Pons (tissue), 1 donor: ENCODE results near the gene ID3.
A peak's percentile ranks its signal among the peaks of the same experiment; 100 is the strongest.
"Not testable (repeated sequence)": the region's sequence is repeated elsewhere in the genome, so short reads cannot be mapped to it uniquely, and the experiment has no call there.

Source experiments
- DNase-seq: peaks from one replicate; pipeline ENCODE4 v3.0.0-alpha.2; 2016; ENCODE audit warnings: low spot score

The ID3 gene

DNA sequence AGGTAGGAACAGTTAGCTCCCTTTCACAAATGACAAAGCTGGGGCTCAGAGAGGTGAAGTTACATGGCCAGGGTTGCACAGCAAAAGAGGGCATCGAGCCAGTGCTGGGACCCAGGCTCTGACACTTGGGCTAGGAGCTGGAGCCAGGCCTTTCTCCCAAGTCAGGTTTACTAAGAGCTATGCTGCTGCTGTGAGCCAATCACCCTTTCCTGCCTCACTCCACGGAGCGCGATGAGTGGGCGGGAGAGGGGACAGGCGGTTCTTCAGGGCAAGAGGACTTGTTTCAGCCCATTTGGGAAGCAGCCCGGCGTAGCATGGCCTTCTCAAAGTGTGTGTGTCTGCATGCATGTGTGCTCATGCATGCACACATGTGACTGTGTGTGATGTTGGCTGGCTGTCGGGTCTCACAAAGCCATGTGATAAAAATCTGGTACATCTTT, 10.6 kb downstream of the ID3 start:
- no peak for DNase-seq

DNA sequence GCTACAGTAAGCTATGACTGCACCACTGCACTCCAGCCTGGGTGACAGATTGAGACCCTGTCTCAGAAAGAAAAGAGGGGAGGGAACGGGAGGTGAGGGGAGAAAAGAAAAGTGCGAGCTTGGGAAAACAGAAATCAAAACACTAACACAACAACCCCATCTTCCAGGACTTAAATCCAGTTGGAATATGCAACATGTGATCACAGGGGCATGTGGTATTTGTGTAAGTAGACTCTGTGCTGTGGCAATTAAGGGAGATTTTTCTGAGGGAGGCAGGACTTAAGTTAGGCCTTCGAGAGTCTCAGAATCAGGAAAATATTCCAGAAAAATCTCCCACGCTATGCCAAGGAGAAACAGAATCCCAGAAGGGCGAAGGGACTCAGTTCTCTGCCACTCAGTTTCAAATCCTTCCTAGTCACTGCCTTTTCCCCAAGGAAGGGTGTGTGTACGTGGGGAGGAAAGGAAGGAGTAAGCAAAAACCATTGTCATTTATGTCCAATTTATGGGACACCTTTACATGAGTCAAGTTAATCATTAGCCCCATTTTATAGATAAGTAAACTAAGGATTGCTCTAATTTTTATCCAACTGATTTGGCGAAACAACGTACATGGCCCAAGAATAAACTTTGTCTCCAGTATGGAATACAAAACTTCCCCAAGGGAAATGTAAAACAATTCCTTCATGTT, 12.3 kb downstream of the ID3 start:
- DNase-seq: no peak

DNA sequence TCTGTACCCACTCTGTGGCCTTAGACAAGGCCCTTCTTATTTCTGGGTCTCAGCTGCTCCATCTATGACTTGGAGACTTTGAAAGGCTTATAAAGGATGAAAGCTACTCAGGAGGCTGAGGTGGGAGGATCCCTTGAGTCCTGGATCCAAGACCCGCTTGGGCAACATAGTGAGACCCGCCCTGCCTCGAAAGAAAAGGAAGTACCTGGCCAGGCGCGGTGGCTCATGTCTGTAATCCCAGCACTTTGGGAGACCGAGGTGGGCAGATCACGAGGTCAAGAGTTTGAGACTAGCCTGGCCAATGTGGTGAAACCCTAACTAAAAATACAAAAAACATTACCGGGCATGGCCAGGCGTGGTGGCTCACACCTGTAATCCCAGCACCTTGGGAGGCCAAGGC, 13.4 kb downstream of the ID3 start:
- no peak for DNase-seq

DNA sequence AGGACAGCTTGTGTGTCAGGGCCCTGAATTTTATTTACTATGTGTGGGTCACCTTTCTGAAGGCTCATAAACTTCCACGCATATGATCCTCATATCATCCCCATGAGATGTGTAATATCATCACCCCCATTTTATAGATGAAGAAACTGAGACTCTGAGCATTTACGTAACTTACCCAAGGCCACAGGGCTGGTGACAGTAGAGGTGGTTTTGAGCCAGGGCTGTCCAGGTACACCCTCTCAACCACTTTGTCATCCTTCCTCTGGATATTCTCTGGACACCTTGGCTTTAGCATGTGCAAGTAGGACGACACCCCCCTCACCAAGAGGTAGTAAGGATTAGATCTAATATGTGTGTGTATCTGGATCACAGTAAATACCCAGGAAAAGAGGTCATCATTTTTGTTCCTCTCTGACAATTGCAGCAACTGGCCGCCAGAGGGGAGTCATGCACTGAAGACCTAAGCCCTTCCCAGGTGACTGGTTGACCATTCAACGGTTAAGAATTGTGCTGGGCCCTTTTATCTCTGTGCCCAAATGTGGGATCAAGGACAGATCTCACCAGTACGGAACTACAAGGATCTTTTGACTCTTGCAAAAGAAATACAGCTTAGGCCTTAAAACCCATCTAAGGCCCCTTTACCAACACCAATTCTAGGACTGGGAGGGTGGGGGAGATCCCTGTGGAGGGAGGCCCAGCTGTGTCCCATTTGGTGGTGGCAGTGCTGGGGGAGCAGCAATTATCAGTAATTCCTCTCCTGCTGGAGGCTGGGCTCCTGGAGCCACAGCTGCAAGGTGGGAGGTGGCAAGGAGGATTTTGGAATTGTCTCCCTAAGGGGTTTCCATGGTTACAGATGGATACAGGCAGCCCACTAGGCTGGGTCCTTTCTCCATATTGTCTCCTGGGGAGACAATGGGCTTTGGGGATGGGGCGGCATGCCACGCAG, 14.6 kb downstream of the ID3 start:
- DNase-seq: peak; percentile 81

DNA sequence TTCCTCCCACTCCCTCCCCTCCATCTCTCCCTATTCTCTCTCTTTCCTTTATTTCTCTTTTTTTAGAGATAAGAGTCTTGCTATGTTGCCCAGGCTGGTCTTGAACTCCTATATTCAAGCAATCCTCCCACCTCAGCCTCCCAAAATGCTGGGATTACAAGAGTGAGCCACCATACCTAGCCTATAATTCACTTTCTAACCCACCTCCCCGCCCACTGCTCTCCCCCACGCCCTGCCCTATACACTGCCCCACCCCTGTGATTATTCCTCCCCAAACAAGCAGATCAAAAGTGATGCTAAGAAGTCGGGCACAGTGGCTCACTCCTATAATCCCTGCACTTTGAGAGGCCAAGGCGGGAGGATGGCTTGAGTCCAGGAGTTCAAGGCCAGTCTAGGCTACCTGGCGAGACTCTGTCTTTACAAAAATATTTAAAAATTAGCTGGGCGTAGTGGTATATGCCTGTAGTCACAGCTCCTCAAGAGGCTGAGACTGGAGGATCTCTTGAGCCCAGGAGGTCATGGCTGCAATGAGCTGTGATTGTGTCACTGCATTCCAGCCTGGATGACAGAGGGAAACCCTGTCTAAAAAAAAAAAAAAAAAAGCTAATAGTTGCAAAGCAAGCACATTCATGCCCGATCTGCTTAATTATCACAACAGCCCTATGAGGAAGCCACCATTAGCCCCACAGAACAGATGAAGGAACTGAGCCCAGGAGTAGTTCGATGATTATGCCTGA, 15.4 kb downstream of the ID3 start:
- DNase-seq: no peak

DNA sequence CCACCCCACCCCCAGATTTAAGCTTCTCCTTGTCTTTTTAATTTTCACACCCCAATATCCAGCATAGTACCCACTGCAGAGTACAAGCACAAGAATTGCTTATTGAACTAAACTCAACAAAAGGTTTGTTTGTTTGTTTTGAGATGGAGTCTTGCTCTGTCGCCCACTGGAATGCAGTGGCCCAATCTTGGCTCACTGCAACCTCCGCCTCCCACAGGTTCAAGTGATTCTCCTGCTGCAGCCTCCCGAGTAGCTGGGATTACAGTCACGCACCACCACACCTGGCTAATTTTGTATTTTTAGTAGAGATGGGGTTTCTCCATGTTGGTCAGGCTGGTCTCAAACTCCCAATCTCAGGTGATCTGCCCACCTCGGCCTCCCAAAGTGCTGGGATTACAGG, 16.4 kb downstream of the ID3 start:
- not testable (repeated sequence) for DNase-seq

DNA sequence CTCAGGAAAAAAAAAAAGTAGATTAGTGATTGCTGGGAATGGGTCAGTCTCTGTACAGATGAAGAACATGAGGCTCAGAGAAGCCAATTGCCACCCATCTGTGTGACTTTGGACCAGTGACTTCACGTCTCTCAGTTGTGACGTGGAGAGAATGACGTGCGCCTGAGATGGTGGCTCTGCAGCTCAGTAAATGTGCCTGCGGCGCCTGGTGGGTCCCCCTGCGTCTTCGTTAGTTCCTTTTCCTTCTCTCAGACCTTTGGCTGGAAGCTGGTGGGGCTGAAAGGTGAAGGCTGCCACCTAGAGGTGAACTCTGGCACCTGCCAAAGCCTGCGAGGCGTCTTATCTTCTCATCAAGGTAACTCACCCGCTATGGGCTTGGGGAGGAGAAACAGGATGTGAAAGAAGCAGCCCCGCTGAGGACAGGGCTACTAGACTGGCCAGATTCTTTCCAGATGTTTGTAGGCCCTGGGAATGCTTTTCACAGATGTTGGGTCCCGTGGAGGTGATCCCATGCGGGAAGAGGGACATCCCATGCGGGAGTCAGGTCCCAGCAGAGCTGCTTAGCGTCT, 19.5 kb downstream of the ID3 start:
- peak; percentile 87 for DNase-seq

DNA sequence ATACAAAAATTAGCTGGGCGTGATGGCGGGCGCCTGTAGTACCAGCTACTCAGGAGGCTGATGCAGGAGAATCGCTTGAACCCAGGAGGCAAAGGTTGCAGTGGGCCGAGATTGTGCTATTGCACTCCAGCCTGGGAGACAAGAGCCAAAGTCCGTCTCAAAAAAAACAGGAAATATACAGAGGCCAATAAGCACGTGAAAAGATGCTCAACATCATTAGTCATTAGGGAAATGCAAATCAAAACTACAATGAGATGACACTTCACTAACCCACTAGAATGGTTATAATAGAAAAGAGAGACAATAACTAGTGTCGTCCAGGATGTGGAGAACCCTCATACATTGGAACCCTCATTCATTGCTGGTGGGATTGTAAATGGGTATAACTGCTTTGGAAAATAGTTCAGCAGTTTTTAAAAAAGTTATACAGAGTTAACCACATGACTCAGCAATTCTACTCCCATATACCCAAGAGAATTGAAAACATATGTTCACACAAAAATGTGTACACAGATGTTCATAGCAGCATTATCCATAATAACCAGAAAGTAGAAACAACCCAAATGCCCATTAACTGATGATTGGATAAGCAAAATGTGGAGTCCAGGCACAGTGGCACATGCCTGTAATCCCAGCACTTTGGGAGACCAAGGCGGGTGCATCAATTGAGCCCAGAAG, 21.9 kb downstream of the ID3 start:
- no peak for DNase-seq

DNA sequence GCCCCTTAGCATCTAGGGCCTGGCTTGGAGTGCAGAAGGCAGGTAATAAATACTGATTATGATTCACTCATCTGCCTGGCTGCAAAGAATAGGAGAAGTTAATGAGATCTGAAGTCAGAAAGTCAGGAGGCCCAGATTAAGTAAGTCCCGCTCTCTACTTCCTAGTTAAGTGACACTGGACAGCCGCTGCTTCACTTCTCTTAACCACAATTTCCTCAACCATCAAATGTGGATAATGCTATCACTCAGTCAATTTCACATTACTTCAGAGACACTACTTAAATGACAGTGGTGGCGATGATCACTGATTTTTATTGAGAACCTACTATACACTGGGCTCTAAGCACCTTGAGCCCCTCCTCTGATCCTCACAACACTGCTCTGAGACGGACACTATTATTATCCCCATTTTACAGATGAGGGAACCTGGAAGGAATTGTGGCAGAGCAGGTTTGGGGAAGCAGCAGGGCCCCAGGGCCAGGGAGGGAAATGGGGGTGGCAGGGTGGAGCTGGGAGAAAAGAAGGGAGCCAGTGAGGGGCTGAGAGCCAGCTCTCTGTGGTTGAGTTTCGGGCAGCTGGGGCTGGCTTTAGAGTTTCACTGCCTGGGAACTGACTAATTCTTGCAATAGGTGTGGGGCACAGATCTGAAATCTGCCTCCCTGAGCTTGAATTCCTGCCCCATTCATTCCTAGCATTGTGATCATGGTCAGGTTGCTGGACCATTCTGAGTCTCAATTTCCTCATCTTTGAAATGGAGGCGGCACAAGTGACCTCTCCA, 25.9 kb downstream of the ID3 start:
- peak; percentile 71 for DNase-seq

DNA sequence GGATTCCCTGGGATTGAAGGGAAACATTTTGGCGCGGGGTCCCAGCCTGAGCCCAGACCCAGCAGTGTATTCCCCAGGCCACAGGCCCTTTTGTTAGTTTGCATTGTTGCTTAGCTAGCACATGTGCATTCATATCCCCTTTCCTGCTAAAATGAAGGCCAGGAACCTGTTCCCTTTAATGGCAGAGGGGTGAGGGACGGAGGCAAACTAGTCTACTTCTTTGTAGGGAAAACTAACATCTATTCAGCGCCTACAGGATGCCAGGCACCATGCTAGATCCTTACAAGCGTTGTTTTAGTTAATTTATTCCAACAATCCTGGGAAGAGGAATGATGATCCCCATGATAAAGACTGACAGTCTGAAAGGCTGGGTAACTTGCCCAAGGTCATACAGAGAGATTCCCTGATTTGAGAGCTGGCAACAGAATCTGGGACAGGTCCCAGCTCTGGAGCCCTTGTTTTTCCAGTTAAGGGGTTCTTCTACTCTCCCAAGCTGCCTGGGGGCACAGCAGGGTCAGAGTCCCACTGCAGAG, 27.7 kb downstream of the ID3 start:
- peak; percentile 7 for DNase-seq

DNA sequence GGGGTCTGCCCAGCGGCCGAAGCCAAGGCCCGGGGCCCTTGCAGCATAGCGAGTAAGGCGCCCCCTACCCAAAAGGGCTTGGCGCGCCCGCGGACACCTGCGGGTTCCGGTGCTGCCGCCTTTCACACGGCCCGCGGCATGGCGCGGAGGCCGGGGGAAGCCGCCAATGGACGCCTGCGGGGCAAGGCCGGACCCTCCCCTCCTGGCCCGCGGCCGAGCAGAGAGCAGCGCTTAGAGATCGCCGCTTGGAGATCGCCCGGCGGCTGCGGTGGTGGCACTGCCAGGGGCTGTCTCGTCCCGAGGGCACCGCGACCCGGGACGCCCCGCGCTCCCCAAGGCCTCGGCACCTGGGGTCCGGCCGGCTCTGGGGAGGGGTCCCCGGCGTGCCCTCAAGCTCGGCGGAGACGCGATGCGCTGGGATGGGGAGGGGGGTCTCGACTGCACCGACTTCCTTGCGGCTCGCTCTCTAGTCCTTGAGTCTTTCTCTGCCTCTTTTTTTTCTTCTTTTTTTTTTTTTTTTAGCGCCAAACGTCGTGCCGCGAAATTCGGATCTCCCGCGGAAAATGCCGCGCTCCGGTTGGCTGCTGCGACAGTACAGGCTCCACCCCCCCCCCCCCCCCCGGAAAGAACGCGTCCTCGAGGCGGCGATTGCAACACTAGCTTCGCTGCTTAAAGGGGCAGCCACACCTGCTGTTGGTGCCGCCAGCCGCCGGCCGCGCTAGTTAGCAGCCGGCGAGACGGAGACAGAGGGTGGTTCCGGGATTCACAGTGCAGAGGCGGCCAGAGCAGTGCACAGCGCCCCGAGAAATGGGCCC, 28.3 kb downstream of the ID3 start, which contains the start of gene E2F2:
Gene E2F2 (minus strand): TSS at position 487 of the 815 bp plus-strand sequence. CDS start 440 bp downstream, at position 47.
- DNase-seq: peak; percentile 69

DNA sequence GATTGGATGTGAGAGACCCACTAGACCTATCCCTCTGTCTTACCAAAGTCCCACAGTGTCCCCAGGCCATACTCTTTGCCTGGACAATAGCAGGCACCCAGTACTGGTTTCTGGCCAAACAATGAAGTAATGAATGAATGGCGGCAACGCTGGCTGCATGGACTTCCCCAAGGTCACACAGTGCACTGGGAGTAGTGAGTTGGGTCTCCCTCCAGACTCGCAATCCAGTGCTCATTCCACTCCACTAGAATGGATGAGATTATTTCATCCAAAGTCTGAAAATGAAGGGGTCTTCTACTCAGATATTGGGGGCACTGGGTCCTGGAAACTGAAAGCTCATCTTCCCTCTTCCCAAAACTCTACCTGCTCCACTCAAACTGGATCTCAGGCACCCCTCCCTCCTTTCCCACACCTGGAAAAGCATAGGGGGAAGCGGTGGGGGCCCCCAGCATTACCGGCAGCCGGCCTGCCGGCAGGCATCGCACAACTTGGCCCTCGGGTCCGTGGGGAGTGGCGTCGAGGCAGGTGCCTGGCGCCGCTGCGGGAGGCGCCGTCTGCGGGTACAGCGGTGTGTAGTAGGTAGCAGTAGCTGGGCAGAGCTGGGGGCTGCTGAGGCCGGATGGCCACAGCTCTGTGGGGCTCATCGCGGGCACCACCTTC, 29.1 kb downstream of the ID3 start:
- DNase-seq: no peak

DNA sequence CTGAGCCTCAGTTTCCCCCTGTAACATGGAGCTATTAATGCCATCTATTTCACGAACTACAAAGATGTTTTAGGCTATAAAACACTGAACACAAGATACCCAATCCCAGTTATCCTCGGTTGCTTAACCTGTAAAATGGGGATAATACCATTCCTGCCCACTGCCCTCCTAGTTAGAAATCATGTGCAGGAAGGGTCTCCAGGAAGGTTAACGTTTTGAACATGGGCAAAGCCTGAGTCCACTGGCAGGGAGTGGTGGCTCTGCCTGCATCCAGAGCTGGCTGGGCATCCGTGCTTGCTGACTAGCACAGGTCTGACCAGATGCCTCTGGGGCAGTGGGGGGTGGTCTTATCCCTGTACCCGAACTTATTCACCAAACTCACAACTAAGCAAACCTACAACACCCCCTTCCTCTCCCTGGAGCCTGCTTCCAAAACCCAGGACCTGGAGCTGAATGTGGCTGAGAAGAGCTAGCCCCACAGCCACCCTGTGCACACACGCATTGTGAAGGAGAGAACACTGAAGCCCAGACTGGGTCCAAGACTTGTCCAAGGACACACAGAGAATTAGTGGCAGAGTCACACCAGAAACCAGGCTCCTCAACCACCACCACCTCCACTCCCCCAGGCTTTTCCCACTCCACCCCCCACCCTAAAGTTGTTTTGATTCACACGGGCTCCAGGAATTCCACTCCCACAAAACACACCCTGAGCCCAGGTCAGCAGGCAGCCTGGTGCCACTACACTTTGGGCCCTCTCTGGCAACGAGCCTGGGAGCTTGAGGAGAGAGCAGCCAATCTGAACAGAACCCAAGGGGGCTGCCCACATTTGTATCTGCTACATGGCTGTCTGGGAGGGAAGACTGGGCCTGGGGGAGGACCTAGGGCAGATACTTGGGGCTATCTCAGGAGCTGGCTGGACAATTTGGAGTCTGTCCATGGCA, 29.9 kb downstream of the ID3 start:
- DNase-seq: no peak

DNA sequence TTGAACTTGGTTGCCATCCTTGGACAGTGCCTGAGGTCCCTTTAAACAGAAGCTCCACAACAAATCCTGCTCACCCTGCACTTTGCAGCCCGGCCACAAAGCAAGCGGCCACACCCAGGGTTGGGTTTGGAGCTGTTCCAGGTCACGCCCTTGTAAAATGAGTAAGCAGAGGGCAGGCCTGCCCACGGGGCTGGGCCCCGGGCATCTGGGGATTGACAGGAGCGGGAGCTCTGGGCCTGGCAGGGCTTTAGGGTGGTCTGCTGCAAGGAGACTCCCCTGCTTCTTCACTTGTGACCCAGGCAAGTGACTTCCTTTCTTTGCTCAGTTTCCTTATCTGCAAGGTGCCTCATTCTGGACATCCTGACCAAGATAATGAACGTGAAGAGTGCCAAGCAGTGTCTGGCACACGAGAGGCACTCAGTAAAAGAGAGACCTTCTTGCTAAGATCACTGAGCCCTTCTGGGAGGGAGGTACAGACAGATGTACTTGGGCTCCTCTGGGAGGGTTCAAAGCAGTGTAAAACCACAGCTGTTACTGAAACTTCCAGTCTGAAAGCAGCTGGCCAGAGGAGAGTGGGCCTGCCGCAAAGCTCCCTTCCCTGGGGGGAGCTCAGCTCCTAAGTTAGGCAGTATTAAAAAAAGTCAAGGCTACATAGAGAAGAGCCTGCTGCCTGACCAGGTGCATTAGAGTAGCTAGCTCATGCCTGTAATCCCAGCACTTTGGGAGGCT, 30.9 kb downstream of the ID3 start:
- DNase-seq: no peak

DNA sequence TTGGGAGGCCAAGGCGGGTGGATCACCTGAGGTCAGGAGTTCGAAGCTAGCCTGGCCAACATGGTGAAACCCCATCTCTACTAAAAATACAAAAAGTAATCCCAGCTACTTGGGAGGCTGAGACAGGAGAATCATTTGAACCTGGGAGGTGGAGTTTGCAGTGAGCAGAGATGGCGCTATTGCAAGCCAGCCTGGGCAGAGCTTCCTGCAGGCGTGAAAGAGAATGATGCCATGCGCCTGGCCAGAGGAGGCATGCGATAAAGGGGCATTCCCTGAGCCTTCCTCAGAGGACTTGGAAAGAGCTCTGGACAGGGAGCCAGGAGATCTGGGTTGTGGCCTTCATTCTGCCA, 31.4 kb downstream of the ID3 start:
- no peak for DNase-seq

DNA sequence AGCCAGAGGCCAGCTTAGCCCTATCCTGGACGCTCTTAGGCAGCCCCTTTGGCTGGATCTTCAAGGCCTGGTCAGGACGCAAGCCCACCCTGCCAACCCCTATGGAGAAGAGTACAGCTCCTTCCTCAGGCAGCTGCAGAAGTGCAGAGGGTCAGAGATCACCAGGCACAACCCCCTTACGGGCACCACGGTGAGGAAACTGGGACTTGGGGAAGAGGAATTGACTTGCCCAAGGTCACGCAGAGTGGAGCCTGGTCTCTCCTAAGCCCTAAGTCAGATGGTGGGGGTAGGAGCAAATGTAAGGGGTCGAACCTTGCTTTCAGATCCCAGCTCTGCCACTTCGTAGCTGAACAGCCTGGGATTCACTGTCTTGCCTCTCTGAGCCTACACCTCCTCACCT, 31.9 kb downstream of the ID3 start:
- no peak for DNase-seq

DNA sequence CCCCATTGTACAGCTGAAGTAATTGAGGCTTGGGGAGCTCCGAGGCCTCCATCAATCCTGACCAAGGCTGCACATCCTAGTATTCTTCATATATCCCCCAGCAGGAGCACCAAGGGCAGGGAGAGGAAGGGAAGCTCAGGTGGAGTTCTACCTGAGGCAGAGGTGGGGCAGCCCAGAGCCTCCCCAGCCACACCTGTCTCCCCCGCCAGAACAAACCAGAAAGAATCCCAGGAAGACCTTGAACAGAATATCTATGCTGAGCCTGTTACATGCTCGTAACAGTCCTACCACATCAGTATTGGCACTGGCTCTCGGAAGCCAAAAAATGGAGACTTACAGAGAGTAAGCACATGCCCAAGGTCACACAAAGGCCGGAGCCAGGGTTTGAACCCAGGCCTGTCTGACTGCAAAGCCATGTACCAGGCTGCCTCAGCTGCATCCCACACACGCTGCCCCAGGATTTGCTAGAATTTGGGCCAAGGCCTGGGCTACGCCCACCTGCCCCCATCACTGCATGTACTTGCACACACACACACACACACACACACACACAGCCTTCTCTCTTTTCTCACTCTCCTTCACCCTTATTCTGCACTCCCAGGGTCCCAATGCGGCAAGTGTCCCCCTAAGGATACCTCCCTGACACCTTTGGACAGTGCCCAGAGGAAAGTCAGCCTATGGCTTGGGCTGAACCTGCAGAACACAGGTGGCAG, 32.8 kb downstream of the ID3 start:
- no peak for DNase-seq
